CD4-positive, alpha-beta T cell treated with Interleukin-12 subunit alpha and Interleukin-12 subunit beta, for 1 hour (primary cell): ENCODE data around the gene NFATC1.
"Not testable (repeated sequence)": the region's sequence is repeated elsewhere in the genome, so short reads cannot be mapped to it uniquely, and the experiment has no call there.

ENCODE experiments used
- DNase-seq: peaks from one replicate; pipeline ENCODE4 v3.0.0-alpha.2; 2020

Gene NFATC1

GRCh38 chr18:79479116-79479760, 83.5 kb downstream of the NFATC1 start:
- no peak for DNase-seq

GRCh38 chr18:79479761-79480161, 84.0 kb downstream of the NFATC1 start:
- DNase-seq = no peak

GRCh38 chr18:79480171-79481045, 84.7 kb downstream of the NFATC1 start:
- DNase-seq = no peak

- DNase-seq = no peak
These were observed 85.5 kb downstream of the NFATC1 start for GRCh38 chr18:79481046-79481790.

- DNase-seq = not testable (repeated sequence)
These were observed 87.7 kb downstream of the NFATC1 start for GRCh38 chr18:79483393-79483792.

GRCh38 chr18:79483971-79484491, 88.3 kb downstream of the NFATC1 start:
- DNase-seq = no peak

GRCh38 chr18:79484661-79485621, 89.2 kb downstream of the NFATC1 start:
- DNase-seq = no peak

GRCh38 chr18:79485788-79486355, 90.1 kb downstream of the NFATC1 start:
- DNase-seq = no peak

- no peak for DNase-seq
These were observed 90.8 kb downstream of the NFATC1 start for GRCh38 chr18:79486356-79487182.

GRCh38 chr18:79487183-79487800, 91.6 kb downstream of the NFATC1 start:
- DNase-seq = no peak

- no peak for DNase-seq
These were observed 92.1 kb downstream of the NFATC1 start for GRCh38 chr18:79487801-79488201.

GRCh38 chr18:79488311-79489050, 92.8 kb downstream of the NFATC1 start:
- no peak for DNase-seq

- DNase-seq = no peak
These were observed 93.5 kb downstream of the NFATC1 start for GRCh38 chr18:79489051-79489898.

GRCh38 chr18:79489899-79490625, 94.3 kb downstream of the NFATC1 start:
- no peak for DNase-seq

GRCh38 chr18:79490626-79491041, 94.9 kb downstream of the NFATC1 start:
- no peak for DNase-seq

GRCh38 chr18:79491081-79491551, 95.4 kb downstream of the NFATC1 start:
- DNase-seq = no peak

- DNase-seq = no peak
These were observed 97.6 kb downstream of the NFATC1 start for GRCh38 chr18:79493211-79493800.
